ENCODE data around the gene ITGAL. TPM values are rescaled to one million over a fixed set of nuclear protein-coding genes. Genes with fewer than 3 reads are reported as not detected.
A peak's percentile ranks its signal among the peaks of the same experiment; 100 is the strongest.

Gene ITGAL
- total and polyA plus RNA-seq, 10 donors = 26.6 to 212 (median 130) TPM

DNA sequence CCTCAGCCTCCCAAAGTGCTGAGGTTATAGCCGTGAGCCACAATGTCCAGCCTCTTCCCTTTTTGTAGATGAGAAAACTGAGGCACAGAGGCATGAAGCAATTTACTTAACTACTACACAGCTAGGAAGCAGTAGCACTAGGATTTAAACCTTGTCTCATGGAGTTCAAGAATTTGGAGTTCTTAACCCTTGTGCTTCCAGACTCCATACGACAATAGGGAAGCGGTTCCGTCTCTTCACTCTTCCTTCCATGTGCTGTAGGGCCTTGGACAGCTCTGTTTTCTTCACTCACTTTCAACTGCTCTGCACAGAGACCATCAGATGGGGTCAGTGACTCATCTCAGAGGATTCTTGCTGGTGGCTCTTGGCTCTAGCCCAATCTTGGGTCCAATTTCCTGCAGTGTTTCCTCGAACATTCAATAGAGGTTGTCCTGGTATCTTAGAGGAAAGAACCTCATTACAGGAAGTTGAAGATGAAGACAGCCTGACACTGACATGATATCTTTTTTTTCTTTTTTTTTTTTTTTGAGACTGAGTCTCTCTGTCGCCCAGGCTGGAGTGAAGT is 19.3 kb downstream of the ITGAL start:
- Histone ChIP-seq H3K36me3 (peaks cover 0 to 100% (median 86%) of the 10 kb centered on the region in 6 donors), H3K9me3 (no peaks in the 10 kb centered on the region), H3K4me3 (no peak overlapping the region), H3K27me3 (replicated peaks in 1 of 7) (no peaks in the 10 kb centered on the region), H3K27ac (peak overlapping the region in 5 of 8 donors; percentile 8 to 59 (median 29)), H3K4me1 (peaks cover 0 to 34% (median 10%) of the 10 kb centered on the region in 6 donors)
- TF ChIP-seq POLR2AphosphoS5 (IDR thresholded peaks at IDR 0.05) = peak in 1 of 3 donors; percentile 47
- TF ChIP-seq POLR2A (IDR thresholded peaks at IDR 0.05) = no peak
- TF ChIP-seq, protein P1, sequence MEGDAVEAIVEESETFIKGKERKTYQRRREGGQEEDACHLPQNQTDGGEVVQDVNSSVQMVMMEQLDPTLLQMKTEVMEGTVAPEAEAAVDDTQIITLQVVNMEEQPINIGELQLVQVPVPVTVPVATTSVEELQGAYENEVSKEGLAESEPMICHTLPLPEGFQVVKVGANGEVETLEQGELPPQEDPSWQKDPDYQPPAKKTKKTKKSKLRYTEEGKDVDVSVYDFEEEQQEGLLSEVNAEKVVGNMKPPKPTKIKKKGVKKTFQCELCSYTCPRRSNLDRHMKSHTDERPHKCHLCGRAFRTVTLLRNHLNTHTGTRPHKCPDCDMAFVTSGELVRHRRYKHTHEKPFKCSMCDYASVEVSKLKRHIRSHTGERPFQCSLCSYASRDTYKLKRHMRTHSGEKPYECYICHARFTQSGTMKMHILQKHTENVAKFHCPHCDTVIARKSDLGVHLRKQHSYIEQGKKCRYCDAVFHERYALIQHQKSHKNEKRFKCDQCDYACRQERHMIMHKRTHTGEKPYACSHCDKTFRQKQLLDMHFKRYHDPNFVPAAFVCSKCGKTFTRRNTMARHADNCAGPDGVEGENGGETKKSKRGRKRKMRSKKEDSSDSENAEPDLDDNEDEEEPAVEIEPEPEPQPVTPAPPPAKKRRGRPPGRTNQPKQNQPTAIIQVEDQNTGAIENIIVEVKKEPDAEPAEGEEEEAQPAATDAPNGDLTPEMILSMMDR (IDR thresholded peaks at IDR 0.05 in 8 of 11, conservative IDR thresholded peaks at IDR 0.05 in 3 of 11) = no peak
- WGBS, 5 donors = 34 to 47% (median 44%) methylated on average over 6 of the region's 6 CpGs
- DNase-seq = no peak
- intact Hi-C loops (cut with DNase I; ENCODE audit: low total_unique reads) = no loop called here

DNA sequence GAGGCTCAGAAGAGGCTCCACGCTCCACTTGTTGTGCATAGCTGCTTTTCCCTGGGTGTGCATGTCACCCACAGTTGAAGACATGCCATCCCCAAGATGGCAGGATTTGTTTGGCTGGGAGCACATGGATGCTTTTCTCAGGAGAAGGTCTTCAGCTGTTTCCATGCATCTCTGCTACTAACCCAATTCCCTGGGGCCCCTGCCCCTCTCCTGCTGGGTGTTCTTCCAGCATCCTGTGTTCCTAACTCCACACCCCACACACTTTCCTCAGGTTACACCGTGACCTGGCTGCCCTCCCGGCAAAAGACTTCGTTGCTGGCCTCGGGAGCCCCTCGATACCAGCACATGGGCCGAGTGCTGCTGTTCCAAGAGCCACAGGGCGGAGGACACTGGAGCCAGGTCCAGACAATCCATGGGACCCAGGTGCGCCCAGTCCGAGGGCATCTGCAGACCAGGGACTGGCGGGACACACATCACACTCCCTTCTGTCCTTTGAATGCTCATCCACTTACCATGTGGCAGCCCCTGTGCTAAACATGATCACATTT is 21.5 kb downstream of the ITGAL start:
- H3K4me3 ChIP-seq = no peak overlapping the region
- 89 to 95% (median 91%) methylated on average over 11 of the region's 11 CpGs for WGBS, 5 donors
- H3K4me1 ChIP-seq = peaks cover 0 to 25% (median 8%) of the 10 kb centered on the region in 6 donors
- intact Hi-C loops (cut with DNase I; ENCODE audit: low total_unique reads) = no loop called here
- no peak overlapping the region for H3K27ac ChIP-seq
- no peaks in the 10 kb centered on the region for H3K27me3 ChIP-seq (replicated peaks in 1 of 7)
- TF ChIP-seq, protein P1 (IDR thresholded peaks at IDR 0.05 in 8 of 11, conservative IDR thresholded peaks at IDR 0.05 in 3 of 11) = no peak
- TF ChIP-seq POLR2AphosphoS5 (IDR thresholded peaks at IDR 0.05) = peak in 1 of 3 donors; percentile 54
- no peak for DNase-seq
- no peaks in the 10 kb centered on the region for H3K9me3 ChIP-seq
- peaks cover 0 to 100% (median 87%) of the 10 kb centered on the region in 6 donors for H3K36me3 ChIP-seq

DNA sequence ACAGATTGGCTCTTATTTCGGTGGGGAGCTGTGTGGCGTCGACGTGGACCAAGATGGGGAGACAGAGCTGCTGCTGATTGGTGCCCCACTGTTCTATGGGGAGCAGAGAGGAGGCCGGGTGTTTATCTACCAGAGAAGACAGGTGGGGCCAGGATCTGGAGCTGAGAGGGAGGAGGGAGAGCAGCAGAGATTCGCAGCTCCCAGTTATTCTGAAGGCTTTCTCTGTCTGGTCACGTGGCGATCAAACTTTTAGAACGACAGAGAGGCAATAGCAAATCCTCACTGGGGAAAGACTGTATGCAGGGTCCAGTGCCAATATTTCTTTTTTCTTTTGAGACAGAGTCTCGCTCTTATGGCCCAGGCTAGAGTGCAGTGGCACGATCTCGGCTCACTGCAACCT is 22.2 kb downstream of the ITGAL start:
- DNase-seq = no peak
- Histone ChIP-seq H3K4me3 (no peak overlapping the region), H3K27ac (no peak overlapping the region), H3K36me3 (peaks cover 0 to 100% (median 87%) of the 10 kb centered on the region in 6 donors), H3K4me1 (peaks cover 0 to 19% (median 8%) of the 10 kb centered on the region in 6 donors), H3K9me3 (no peaks in the 10 kb centered on the region), H3K27me3 (replicated peaks in 1 of 7) (no peaks in the 10 kb centered on the region)
- WGBS, 5 donors = 81 to 95% (median 86%) methylated on average over 12 of the region's 12 CpGs
- intact Hi-C loops (cut with DNase I; ENCODE audit: low total_unique reads) = no loop called here
- TF ChIP-seq, protein P1 (IDR thresholded peaks at IDR 0.05 in 8 of 11, conservative IDR thresholded peaks at IDR 0.05 in 3 of 11) = no peak

DNA sequence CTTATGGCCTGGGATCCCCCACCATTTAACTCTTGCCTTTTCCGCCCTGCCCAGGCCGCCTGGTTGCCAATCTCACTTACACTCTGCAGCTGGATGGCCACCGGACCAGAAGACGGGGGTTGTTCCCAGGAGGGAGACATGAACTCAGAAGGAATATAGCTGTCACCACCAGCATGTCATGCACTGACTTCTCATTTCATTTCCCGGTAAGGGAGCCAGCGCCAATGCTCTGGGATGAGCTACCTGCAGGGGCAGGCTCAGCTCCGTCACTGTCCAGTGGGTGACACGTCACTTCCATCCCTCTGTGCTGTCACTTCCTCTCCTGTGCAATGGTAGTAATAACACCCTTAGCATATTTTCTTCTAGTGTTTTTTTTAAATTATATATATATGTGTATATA is 26.7 kb downstream of the ITGAL start:
- no peak for DNase-seq
- intact Hi-C loops (cut with DNase I; ENCODE audit: low total_unique reads) = no loop called here
- Histone ChIP-seq H3K27me3 (replicated peaks in 1 of 7) (no peaks in the 10 kb centered on the region), H3K9me3 (no peaks in the 10 kb centered on the region), H3K27ac (no peak overlapping the region), H3K4me1 (no peaks in the 10 kb centered on the region), H3K36me3 (peaks cover 0 to 100% (median 90%) of the 10 kb centered on the region in 6 donors), H3K4me3 (peak overlapping the region in 2 of 8 donors; percentile 17 to 34)
- no peak for TF ChIP-seq POLR2A (IDR thresholded peaks at IDR 0.05)
- TF ChIP-seq, protein P1 (IDR thresholded peaks at IDR 0.05 in 8 of 11, conservative IDR thresholded peaks at IDR 0.05 in 3 of 11) = no peak
- no peak for TF ChIP-seq POLR2AphosphoS5 (IDR thresholded peaks at IDR 0.05)
- WGBS, 5 donors = 73 to 83% (median 79%) methylated on average over 7 to 8 of the region's 8 CpGs
